Head of caudate nucleus (tissue), 42 donors: Measurements from ENCODE around the gene MAD1L1.

Experiments used
- DNase-seq, 42 donors: peaks; one replicate each; pipeline versions ENCODE4 v3.0.0 to v3.0.0-alpha.2; 2020 to 2021; ENCODE audit warnings: mixed read lengths in 7 of 42
- intact Hi-C: fragments of 100-400 bp; cut with DNase I; formaldehyde crosslinking; loops from one replicate; pipeline ENCODE4 v1.15.0; 2022

MAD1L1 gene

GRCh38 chr7:2140216-2141020 lies 92.3 kb downstream of the MAD1L1 start:
- peak in 1 of 42 donors; percentile 43 for DNase-seq
- intact Hi-C loops: no loop called here

GRCh38 chr7:2139004-2139699 lies 93.6 kb downstream of the MAD1L1 start:
- DNase-seq: no peak
- intact Hi-C loops: no loop called here

GRCh38 chr7:2138146-2138765 lies 94.5 kb downstream of the MAD1L1 start:
- intact Hi-C loops: no loop called here

GRCh38 chr7:2134740-2135139 lies 98.0 kb downstream of the MAD1L1 start:
- intact Hi-C loops: no loop called here
- no peak for DNase-seq

More at GRCh38 chr7:2138146-2138765, 94.5 kb downstream of the MAD1L1 start:
- peak in 1 of 42 donors; percentile 1 for DNase-seq

- intact Hi-C loops: no loop called here
- no peak for DNase-seq
These were observed 100.5 kb downstream of the MAD1L1 start for GRCh38 chr7:2132243-2132642.

GRCh38 chr7:2131800-2132199 lies 100.9 kb downstream of the MAD1L1 start:
- intact Hi-C loops: no loop called here
- DNase-seq: no peak

GRCh38 chr7:2131341-2131740 lies 101.4 kb downstream of the MAD1L1 start:
- intact Hi-C loops: no loop called here
- DNase-seq: no peak

- intact Hi-C loops: no loop called here
- DNase-seq: no peak
These were observed 102.7 kb downstream of the MAD1L1 start for GRCh38 chr7:2130096-2130375.

GRCh38 chr7:2129323-2130095 lies 103.2 kb downstream of the MAD1L1 start:
- intact Hi-C loops: no loop called here
- no peak for DNase-seq

GRCh38 chr7:2128601-2129322 lies 104.0 kb downstream of the MAD1L1 start:
- intact Hi-C loops: no loop called here
- no peak for DNase-seq

- DNase-seq: no peak
- intact Hi-C loops: no loop called here
These were observed 106.1 kb downstream of the MAD1L1 start for GRCh38 chr7:2126621-2127020.

GRCh38 chr7:2125931-2126330 lies 106.8 kb downstream of the MAD1L1 start:
- intact Hi-C loops: no loop called here

GRCh38 chr7:2124604-2125345 lies 108.0 kb downstream of the MAD1L1 start:
- intact Hi-C loops: no loop called here
- DNase-seq: no peak

More at GRCh38 chr7:2125931-2126330, 106.8 kb downstream of the MAD1L1 start:
- DNase-seq: no peak

GRCh38 chr7:2123916-2124315 lies 108.8 kb downstream of the MAD1L1 start:
- no peak for DNase-seq
- intact Hi-C loops: no loop called here

GRCh38 chr7:2123360-2123759 lies 109.4 kb downstream of the MAD1L1 start:
- no peak for DNase-seq
- intact Hi-C loops: no loop called here

GRCh38 chr7:2122651-2123050 lies 110.1 kb downstream of the MAD1L1 start:
- intact Hi-C loops: no loop called here
- DNase-seq: no peak

- DNase-seq: no peak
- intact Hi-C loops: no loop called here
These were observed 111.6 kb downstream of the MAD1L1 start for GRCh38 chr7:2120841-2121830.
